ENCODE measurements around the gene NUP214. TPM values are rescaled to one million over a fixed set of nuclear protein-coding genes. Genes with fewer than 3 reads are reported as not detected.
"Not testable (repeated sequence)": the region's sequence is repeated elsewhere in the genome, so short reads cannot be mapped to it uniquely, and the experiment has no call there.

Gene NUP214
- total RNA-seq, 1 experiment from 2014 or later = 25.6 TPM

DNA sequence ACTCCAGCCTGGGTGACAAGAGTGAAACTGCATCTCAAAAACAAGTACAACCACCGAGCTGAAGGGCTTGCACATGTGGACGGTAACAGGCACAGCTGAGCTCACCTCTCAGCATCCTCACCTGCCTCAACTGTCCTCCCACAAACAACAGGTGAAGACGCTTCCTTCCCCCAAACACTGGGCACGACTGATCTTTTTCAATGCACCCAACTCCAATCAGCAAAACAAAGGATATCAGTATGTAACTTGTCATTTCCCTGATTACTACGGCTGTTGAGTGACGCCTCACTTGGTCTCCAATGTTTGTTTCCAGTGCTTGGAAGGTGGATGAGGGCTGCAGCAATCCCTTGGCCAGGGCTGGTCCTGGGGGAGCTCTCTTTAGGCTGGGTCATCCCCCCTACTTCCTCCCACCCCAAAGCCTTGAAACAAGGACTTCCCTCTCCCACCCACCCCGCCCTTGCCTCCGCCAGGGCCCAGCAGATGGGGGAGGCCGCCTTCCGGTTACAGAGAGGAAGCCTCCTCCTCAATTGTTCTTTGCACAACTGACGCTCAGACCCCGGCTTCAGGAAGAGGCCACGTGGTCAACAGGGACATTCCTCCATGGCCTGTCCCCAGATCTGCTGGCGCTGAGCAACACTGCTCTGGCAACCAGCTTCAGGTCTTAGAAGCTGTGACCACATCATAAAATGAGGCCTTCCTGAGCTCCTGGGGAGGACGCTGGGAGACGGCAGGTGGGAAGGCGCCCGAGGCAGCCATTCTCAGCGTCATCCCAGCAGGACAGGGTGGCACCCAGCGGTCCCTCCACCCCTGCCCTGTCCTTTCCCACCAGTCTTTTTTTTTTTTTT is 145.0 kb downstream of the NUP214 start:
- ATAC-seq (no peak), DNase-seq (no peak)
- Histone ChIP-seq H3F3A (ENCODE audit: low read length, unreplicated experiment) (no peaks in the 10 kb centered on the region), H3K27me3 (ENCODE audit: low read length) (no peaks in the 10 kb centered on the region), H3K9me2 (replicated peaks; ENCODE audit: low read length) (no peaks in the 10 kb centered on the region), H3K4me2 (ENCODE audit: low read length) (no peak overlapping the region), H3K36me3 (ENCODE audit: low read depth, low read length) (no peaks in the 10 kb centered on the region), H3K9ac (ENCODE audit: low read length) (no peak overlapping the region), H3K4me3 (ENCODE audit: low read length) (no peak overlapping the region), H3K4me1 (ENCODE audit: insufficient read depth, low read length) (no peaks in the 10 kb centered on the region), H4K20me1 (ENCODE audit: low read length) (no peaks in the 10 kb centered on the region), H3K27ac (ENCODE audit: low read length) (no peak overlapping the region), H3K9me3 (ENCODE audit: low read length) (no peaks in the 10 kb centered on the region), H3K79me2 (ENCODE audit: low read length) (no peaks in the 10 kb centered on the region), H2AFZ (ENCODE audit: low read length) (no peak overlapping the region)
- POLR2A ChIA-PET (ENCODE audit: unreplicated experiment) = no interaction called here
- CTCF ChIA-PET = no interaction called here
- intact Hi-C loops (cut with micrococcal nuclease) = no loop called here
- no TSS peak for BruUV-seq (replicated peaks)
- TF ChIP-seq, protein P1, sequence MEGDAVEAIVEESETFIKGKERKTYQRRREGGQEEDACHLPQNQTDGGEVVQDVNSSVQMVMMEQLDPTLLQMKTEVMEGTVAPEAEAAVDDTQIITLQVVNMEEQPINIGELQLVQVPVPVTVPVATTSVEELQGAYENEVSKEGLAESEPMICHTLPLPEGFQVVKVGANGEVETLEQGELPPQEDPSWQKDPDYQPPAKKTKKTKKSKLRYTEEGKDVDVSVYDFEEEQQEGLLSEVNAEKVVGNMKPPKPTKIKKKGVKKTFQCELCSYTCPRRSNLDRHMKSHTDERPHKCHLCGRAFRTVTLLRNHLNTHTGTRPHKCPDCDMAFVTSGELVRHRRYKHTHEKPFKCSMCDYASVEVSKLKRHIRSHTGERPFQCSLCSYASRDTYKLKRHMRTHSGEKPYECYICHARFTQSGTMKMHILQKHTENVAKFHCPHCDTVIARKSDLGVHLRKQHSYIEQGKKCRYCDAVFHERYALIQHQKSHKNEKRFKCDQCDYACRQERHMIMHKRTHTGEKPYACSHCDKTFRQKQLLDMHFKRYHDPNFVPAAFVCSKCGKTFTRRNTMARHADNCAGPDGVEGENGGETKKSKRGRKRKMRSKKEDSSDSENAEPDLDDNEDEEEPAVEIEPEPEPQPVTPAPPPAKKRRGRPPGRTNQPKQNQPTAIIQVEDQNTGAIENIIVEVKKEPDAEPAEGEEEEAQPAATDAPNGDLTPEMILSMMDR (conservative IDR thresholded peaks at IDR 0.05; ENCODE audit: low read depth, low read length) = no peak

DNA sequence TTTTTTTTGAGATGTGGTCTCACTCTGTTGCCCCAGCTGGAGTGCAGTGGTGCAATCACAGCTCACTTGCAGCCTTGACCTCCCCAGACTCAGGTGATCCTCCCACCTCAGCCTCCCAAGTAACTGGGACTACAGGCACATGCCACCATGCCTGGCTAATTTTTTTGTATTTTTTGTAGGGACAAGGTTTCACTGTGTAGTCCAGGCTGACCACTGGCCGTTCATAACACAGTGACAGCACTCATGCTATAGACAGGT is 145.6 kb downstream of the NUP214 start:
- H3K27me3 ChIP-seq (ENCODE audit: low read length); BruUV-seq (replicated peaks); H3K9ac ChIP-seq (ENCODE audit: low read length); ATAC-seq; H3K4me3 ChIP-seq (ENCODE audit: low read length); H3K4me2 ChIP-seq (ENCODE audit: low read length); intact Hi-C loops (cut with micrococcal nuclease); CTCF ChIA-PET; H3K9me3 ChIP-seq (ENCODE audit: low read length); H3K4me1 ChIP-seq (ENCODE audit: insufficient read depth, low read length); H2AFZ ChIP-seq (ENCODE audit: low read length); H3K79me2 ChIP-seq (ENCODE audit: low read length); H3K9me2 ChIP-seq (replicated peaks; ENCODE audit: low read length); H3K36me3 ChIP-seq (ENCODE audit: low read depth, low read length); DNase-seq; POLR2A ChIA-PET (ENCODE audit: unreplicated experiment); H3K27ac ChIP-seq (ENCODE audit: low read length); H4K20me1 ChIP-seq (ENCODE audit: low read length); H3F3A ChIP-seq (ENCODE audit: low read length, unreplicated experiment): not testable (repeated sequence)

GRCh38 chr9:131271506-131271931 is 146.1 kb downstream of the NUP214 start:
- BruUV-seq (replicated peaks) = no TSS peak
- ATAC-seq = no peak
- DNase-seq = no peak
- H3F3A ChIP-seq (ENCODE audit: low read length, unreplicated experiment) = no peaks in the 10 kb centered on the region
- no peak overlapping the region for H3K4me3 ChIP-seq (ENCODE audit: low read length)
- no peaks in the 10 kb centered on the region for H4K20me1 ChIP-seq (ENCODE audit: low read length)
- no peak overlapping the region for H3K9ac ChIP-seq (ENCODE audit: low read length)
- H2AFZ ChIP-seq (ENCODE audit: low read length) = no peak overlapping the region
- no peak overlapping the region for H3K4me2 ChIP-seq (ENCODE audit: low read length)
- no peaks in the 10 kb centered on the region for H3K9me3 ChIP-seq (ENCODE audit: low read length)
- POLR2A ChIA-PET (ENCODE audit: unreplicated experiment) = interaction anchor here (0.6 kb wide), 1 partner anchor 24 kb away, joined by 3 read pairs; no protein-coding TSS in a partner anchor
- H3K36me3 ChIP-seq (ENCODE audit: low read depth, low read length) = no peaks in the 10 kb centered on the region
- H3K27me3 ChIP-seq (ENCODE audit: low read length) = peaks cover 9% of the 10 kb centered on the region
- no peaks in the 10 kb centered on the region for H3K9me2 ChIP-seq (replicated peaks; ENCODE audit: low read length)
- no peaks in the 10 kb centered on the region for H3K79me2 ChIP-seq (ENCODE audit: low read length)
- no peaks in the 10 kb centered on the region for H3K4me1 ChIP-seq (ENCODE audit: insufficient read depth, low read length)
- CTCF ChIA-PET = interaction anchor here (0.5 kb wide), 1 partner anchor 294 kb away, joined by 4 read pairs; no protein-coding TSS in a partner anchor
- intact Hi-C loops (cut with micrococcal nuclease) = no loop called here
- H3K27ac ChIP-seq (ENCODE audit: low read length) = no peak overlapping the region
- TF ChIP-seq EZH2 (IDR thresholded peaks at IDR 0.05; ENCODE audit: low read length, unreplicated experiment) (no peak), EZH2phosphoT487 (IDR thresholded peaks at IDR 0.05; ENCODE audit: borderline replicate concordance, low read length) (no peak)
- TF ChIP-seq, protein P1 (conservative IDR thresholded peaks at IDR 0.05; ENCODE audit: low read depth, low read length) = no peak
